Erythroblast (primary cell): ENCODE data around the gene LRRC19.

Experiments
- DNase-seq, 2 experiments: peaks; one replicate each; lab custom pipeline; 2025; lab: John Stamatoyannopoulos, UW
- GATA1 ChIP-seq: IDR thresholded peaks from 2 replicates; pipeline ENCODE4 v1.6.1; 2011; ENCODE audit warnings: low read depth, mild to moderate bottlenecking, control low read depth, low read length, moderate library complexity
- POLR2A ChIP-seq: IDR thresholded peaks from 2 replicates; pipeline ENCODE4 v1.6.1; 2011; ENCODE audit warnings: mild to moderate bottlenecking, low read length

Gene LRRC19

DNA sequence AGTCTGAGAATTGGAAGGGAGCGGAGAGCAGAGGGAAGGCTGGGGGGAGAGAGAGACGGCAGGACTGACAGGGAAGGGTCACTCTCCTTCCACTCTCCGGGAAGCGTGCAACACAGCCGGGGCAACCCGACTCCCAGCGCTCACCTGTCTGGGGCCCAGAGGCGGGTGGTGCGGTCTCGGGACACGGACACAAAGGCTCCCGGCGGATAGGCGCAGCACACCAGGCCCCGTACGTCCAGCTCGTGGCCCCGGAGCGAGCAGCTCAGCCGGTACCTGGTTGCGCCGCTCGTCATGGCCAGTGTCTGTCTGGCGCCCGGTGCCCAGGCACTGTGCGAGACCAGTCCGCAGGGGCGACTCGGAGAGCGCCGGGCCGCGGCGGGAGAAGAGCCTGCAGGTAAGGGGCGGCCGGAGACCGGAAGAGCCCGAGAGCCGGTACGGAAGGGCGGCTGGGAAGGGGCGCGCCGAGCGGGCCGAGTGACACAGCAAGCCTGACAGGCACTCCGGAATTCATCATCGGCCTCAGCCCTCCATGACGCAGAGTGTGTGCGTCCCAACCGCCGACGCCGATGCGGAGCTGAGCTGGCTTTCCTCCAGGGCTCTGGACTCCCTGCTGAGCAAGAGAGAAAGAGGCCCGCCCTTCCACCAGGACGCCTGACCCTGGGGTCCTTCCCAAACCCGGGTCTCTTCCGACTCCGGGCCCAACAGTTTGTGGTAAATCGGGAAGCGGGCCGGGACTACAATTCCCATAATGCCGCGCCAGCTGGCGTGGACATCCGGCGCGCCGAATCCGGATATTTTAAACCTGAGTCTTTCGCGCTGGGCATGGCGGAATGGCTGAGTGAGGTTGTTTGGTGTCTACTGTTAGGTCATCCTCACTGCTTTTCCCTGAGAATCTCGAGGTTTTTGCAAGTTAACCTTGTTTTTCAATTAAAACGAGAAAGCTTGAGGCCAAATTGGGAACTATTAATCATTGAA is 58.4 kb downstream of the LRRC19 start, which contains the start of gene PLAA:
TSS of gene PLAA (minus strand) at position 490 of the 975 bp plus-strand sequence. CDS start at position 293, 197 bp downstream.
- TF ChIP-seq POLR2A = peak; percentile 94
- no peak for TF ChIP-seq GATA1
- DNase-seq = peak; percentile 94 to 96

DNA sequence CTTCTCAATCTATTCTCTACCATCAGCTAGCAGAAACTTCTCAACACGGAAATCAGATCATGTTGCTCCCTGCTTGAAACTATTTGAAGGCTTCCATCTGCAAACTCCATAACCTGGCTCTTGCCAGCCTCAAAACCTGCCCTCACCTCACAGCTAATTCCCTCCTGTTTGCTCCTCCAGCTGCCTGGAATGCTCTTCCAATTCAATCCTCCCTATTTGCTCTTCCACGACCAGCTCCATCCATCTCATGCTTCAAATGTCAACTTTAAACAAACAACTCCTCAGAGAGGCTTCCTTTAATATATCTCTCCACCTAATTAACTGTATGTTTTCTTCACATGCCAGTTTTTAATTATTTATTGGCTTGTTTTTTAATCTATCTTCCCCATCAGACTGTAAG is 59.9 kb downstream of the LRRC19 start:
- TF ChIP-seq POLR2A (no peak), GATA1 (no peak)
- peak; percentile 7 to 36 for DNase-seq
